Neural progenitor cell (in vitro differentiated cells): ENCODE measurements around the gene RASL10A. TPM values are rescaled to one million over a fixed set of nuclear protein-coding genes. Genes with fewer than 3 reads are reported as not detected.
"Not testable (repeated sequence)": the region's sequence is repeated elsewhere in the genome, so short reads cannot be mapped to it uniquely, and the experiment has no call there.

Source experiments
- DNase-seq: peaks from one replicate; pipeline ENCODE4 v3.0.0-alpha.2; 2016; ENCODE audit warnings: low spot score
- H2AFZ ChIP-seq: fragments of 200-600 bp; sonication (generic); replicated peaks from 2 replicates; pipeline ENCODE4 v1.6.1; 2016; ENCODE audit warnings: antibody characterized with exemption
- H3F3A ChIP-seq: fragments of 200-600 bp; sonication (generic); 2 replicates; pipeline ENCODE4 v1.6.1; 2016; ENCODE audit warnings: antibody characterized with exemption, low read depth
- H3K27ac ChIP-seq: fragments of 200-600 bp; sonication (generic); 2 replicates; pipeline ENCODE4 v1.5.1; 2016; ENCODE audit warnings: mild to moderate bottlenecking
- H3K27me3 ChIP-seq: fragments of 200-600 bp; sonication (generic); 2 replicates; pipeline ENCODE4 v1.6.1; 2016; ENCODE audit warnings: mild to moderate bottlenecking, moderate library complexity
- H3K36me3 ChIP-seq: fragments of 200-600 bp; sonication (generic); 2 replicates; pipeline ENCODE4 v1.5.1; 2016
- H3K4me1 ChIP-seq: fragments of 200-600 bp; sonication (generic); 2 replicates; pipeline ENCODE4 v1.6.1; 2016; ENCODE audit warnings: mixed run types
- H3K4me2 ChIP-seq: fragments of 200-600 bp; sonication (generic); 2 replicates; pipeline ENCODE4 v1.6.1; 2016
- H3K4me3 ChIP-seq: fragments of 200-600 bp; sonication (generic); 2 replicates; pipeline ENCODE4 v1.5.1; 2016
- H3K79me2 ChIP-seq: fragments of 200-600 bp; sonication (generic); 2 replicates; pipeline ENCODE4 v1.6.1; 2016; ENCODE audit warnings: low read depth
- H3K9ac ChIP-seq: fragments of 200-600 bp; sonication (generic); 2 replicates; pipeline ENCODE4 v1.6.1; 2016
- H3K9me3 ChIP-seq: fragments of 200-600 bp; sonication (generic); 2 replicates; pipeline ENCODE4 v1.5.1; 2016; ENCODE audit warnings: low read depth
- H4K20me1 ChIP-seq: fragments of 200-600 bp; sonication (generic); 2 replicates; pipeline ENCODE4 v1.6.1; 2016; ENCODE audit warnings: low read depth
- H3K27ac Mint-ChIP-seq: 3 replicates; pipeline ENCODE4 v1.8.0; 2021; ENCODE audit warnings: mixed read lengths
- H3K27me3 Mint-ChIP-seq: 2 replicates; pipeline ENCODE4 v1.8.0; 2022; ENCODE audit warnings: low read depth, mild to moderate bottlenecking, inconsistent platforms, moderate library complexity, mixed read lengths; ENCODE audit not compliant: insufficient read depth
- H3K36me3 Mint-ChIP-seq: 3 replicates; pipeline ENCODE4 v1.8.0; 2021; ENCODE audit warnings: mixed read lengths
- H3K4me1 Mint-ChIP-seq: 3 replicates; pipeline ENCODE4 v1.8.0; 2021; ENCODE audit warnings: mixed read lengths
- H3K4me3 Mint-ChIP-seq: 3 replicates; pipeline ENCODE4 v1.8.0; 2021; ENCODE audit warnings: mild to moderate bottlenecking, moderate library complexity, mixed read lengths
- H3K9me3 Mint-ChIP-seq: 3 replicates; pipeline ENCODE4 v1.8.0; 2020; ENCODE audit warnings: mixed read lengths
- CTCF ChIP-seq: fragments of 200-600 bp; sonication (generic); IDR thresholded peaks from 2 replicates; pipeline ENCODE4 v1.5.1; 2017; ENCODE audit warnings: antibody characterized with exemption, mild to moderate bottlenecking
- EZH2 ChIP-seq: fragments of 200-600 bp; sonication (generic); IDR thresholded peaks from 2 replicates; pipeline ENCODE4 v1.6.1; 2017; ENCODE audit warnings: antibody characterized with exemption, mild to moderate bottlenecking, moderate library complexity
- EZH2phosphoT487 ChIP-seq: fragments of 200-600 bp; sonication (generic); IDR thresholded peaks from 2 replicates; pipeline ENCODE4 v1.6.1; 2017; ENCODE audit warnings: antibody characterized with exemption
- total RNA-seq: library from RNA; depleted of rRNA; stranded (reverse); fragments of >200 nt; gene quantifications from 2 replicates; pipeline ENCODE4 v1.2.3, GENCODE V29; 2015; ENCODE audit warnings: low replicate concordance

RASL10A gene
- 0.09 and 0.26 TPM in 2 replicates for total RNA-seq

- DNase-seq = peak; percentile 69
- no peak within 1 kb of the TSS for H3K9ac ChIP-seq
- peak within 1 kb of the TSS; percentile 78 for H3K4me3 Mint-ChIP-seq
- H3K27me3 Mint-ChIP-seq = peaks cover 36% of the 10 kb centered on the region
- H3K27ac Mint-ChIP-seq = no peak within 1 kb of the TSS
- no peaks in the 10 kb centered on the region for H3K79me2 ChIP-seq
- H3K4me2 ChIP-seq = peak within 1 kb of the TSS; percentile 83
- peaks cover 22% of the 10 kb centered on the region for H3F3A ChIP-seq
- TF ChIP-seq CTCF = no peak
- peak; percentile 73 for TF ChIP-seq EZH2
- TF ChIP-seq EZH2phosphoT487 = peak; percentile 78
- no peak within 1 kb of the TSS for H3K27ac ChIP-seq
- H3K27me3 ChIP-seq = peaks cover 62% of the 10 kb centered on the region
- peaks cover 31% of the 10 kb centered on the region for H4K20me1 ChIP-seq
- no peaks in the 10 kb centered on the region for H3K36me3 Mint-ChIP-seq
- peaks cover 30% of the 10 kb centered on the region for H3K4me1 Mint-ChIP-seq
- no peaks in the 10 kb centered on the region for H3K36me3 ChIP-seq
- peak within 1 kb of the TSS; percentile 79 for H2AFZ ChIP-seq
- H3K4me3 ChIP-seq = peak within 1 kb of the TSS; percentile 50
- no peaks in the 10 kb centered on the region for H3K9me3 ChIP-seq
- peaks cover 11% of the 10 kb centered on the region for H3K4me1 ChIP-seq
- H3K9me3 Mint-ChIP-seq = peaks cover 3% of the 10 kb centered on the region
Observed at GRCh38 chr22:29315286-29316140, at the start of gene RASL10A. Gene RASL10A (minus strand): TSS chr22:29315697. CDS start chr22:29315246, 451 bp downstream.

- peaks cover 16% of the 10 kb centered on the region for H3F3A ChIP-seq
- TF ChIP-seq EZH2 (no peak), CTCF (peak; percentile 64), EZH2phosphoT487 (no peak)
- peaks cover 8% of the 10 kb centered on the region for H3K27me3 Mint-ChIP-seq
- no peaks in the 10 kb centered on the region for H3K27me3 ChIP-seq
- H3K4me3 Mint-ChIP-seq = no peak overlapping the region
- H3K36me3 Mint-ChIP-seq = peaks cover 11% of the 10 kb centered on the region
- no peak overlapping the region for H3K4me2 ChIP-seq
- H2AFZ ChIP-seq = no peak overlapping the region
- H3K4me1 ChIP-seq = peaks cover 12% of the 10 kb centered on the region
- peaks cover 7% of the 10 kb centered on the region for H3K4me1 Mint-ChIP-seq
- no peak overlapping the region for H3K27ac ChIP-seq
- no peaks in the 10 kb centered on the region for H3K9me3 Mint-ChIP-seq
- no peaks in the 10 kb centered on the region for H3K9me3 ChIP-seq
- H3K27ac Mint-ChIP-seq = no peak overlapping the region
- peak; percentile 71 for DNase-seq
- no peaks in the 10 kb centered on the region for H3K79me2 ChIP-seq
- H3K9ac ChIP-seq = no peak overlapping the region
- H3K4me3 ChIP-seq = no peak overlapping the region
- peaks cover 3% of the 10 kb centered on the region for H4K20me1 ChIP-seq
- H3K36me3 ChIP-seq = no peaks in the 10 kb centered on the region
Observed at GRCh38 chr22:29359469-29359868, 44.0 kb upstream of the RASL10A start.

GRCh38 chr22:29357193-29357890 lies 41.8 kb upstream of the RASL10A start:
- H3K9me3 ChIP-seq, H3K27ac ChIP-seq, H2AFZ ChIP-seq, H4K20me1 ChIP-seq, H3K9me3 Mint-ChIP-seq, H3K4me2 ChIP-seq, H3K4me3 Mint-ChIP-seq, DNase-seq, H3K4me1 ChIP-seq, H3K9ac ChIP-seq, H3K27me3 Mint-ChIP-seq, H3K27me3 ChIP-seq, H3K4me3 ChIP-seq, H3F3A ChIP-seq, H3K36me3 ChIP-seq, H3K79me2 ChIP-seq, H3K27ac Mint-ChIP-seq, H3K4me1 Mint-ChIP-seq: not testable (repeated sequence)
- peaks cover 14% of the 10 kb centered on the region for H3K36me3 Mint-ChIP-seq
